ENCODE measurements around the gene SLC1A6.
"Not testable (repeated sequence)": the region's sequence is repeated elsewhere in the genome, so short reads cannot be mapped to it uniquely, and the experiment has no call there.

The SLC1A6 gene

GRCh38 chr19:14979476-14980255, at the start of gene SLC1A6:
TSS of gene SLC1A6 (minus strand) at chr19:14979864. CDS start at chr19:14972910, 6,954 bp downstream.
- no peak for DNase-seq

- no peak for DNase-seq
Measured at GRCh38 chr19:15028490-15028889, 48.8 kb upstream of the SLC1A6 start.

GRCh38 chr19:15025217-15025616, 45.6 kb upstream of the SLC1A6 start:
- DNase-seq, result no peak

- no peak for DNase-seq
Measured at GRCh38 chr19:15022752-15023151, 43.1 kb upstream of the SLC1A6 start.

GRCh38 chr19:15021286-15022007, 41.8 kb upstream of the SLC1A6 start:
- no peak for DNase-seq

DNA sequence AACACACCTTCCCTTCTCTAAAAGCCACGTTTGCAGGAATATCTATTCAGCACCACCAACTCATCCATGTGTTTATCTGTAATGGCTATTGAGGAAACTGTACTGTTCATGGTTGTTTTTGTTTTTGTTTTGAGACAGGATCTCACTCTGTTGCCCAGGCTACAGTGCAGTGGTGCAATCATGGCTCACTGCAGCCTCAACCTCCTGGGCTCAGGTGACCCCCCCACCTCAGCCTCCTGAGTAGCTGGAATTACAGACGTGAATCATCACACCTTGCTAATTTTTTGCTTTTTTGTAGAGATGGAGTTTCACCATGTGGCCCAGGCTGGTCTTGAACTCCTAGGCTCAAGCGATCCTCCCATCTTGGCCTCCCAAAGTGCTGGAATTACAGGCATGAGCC, 39.2 kb upstream of the SLC1A6 start:
- not testable (repeated sequence) for DNase-seq

- DNase-seq, result no peak
Measured at GRCh38 chr19:15015946-15016542, 36.4 kb upstream of the SLC1A6 start.

DNA sequence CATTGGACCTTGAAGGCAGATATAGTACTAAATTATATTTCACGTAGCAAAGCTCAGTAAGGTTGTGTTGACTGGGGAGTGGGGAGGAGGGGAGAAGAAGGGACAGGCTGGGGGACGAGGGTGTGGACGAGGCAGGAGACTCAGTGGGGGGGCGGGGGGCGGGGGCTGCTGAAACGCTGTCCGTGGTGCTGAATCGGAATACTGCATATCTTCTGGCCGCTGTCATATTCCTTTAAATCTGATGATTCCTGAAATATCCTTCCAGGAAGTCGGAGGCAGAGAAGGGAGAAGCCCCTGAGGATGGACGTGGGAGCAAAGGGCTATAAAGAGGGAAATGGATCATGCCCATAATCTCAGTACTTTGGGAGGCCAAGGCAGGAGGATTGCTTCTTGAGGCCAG, 34.9 kb upstream of the SLC1A6 start:
- DNase-seq, result no peak

- no peak for DNase-seq
Measured at GRCh38 chr19:15010501-15011300, 31.0 kb upstream of the SLC1A6 start.

DNA sequence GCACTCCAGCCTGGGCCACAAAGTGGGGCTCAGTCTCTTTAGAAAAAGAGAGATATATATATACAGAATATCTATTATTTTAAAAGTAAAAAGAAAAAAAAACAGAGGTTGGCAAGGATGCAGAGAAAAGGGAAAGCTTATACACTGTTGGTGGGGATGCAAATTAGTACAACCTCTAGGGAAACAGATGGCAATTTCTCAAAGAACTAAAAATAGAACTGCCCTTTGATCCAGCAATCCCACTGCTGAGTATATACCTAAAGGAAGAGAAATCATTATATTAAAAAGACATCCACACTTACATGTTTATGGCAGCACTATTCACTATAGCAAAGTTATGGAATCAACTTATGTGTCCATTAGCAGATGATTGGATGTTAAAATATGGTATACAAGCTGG, 28.6 kb upstream of the SLC1A6 start:
- no peak for DNase-seq

DNA sequence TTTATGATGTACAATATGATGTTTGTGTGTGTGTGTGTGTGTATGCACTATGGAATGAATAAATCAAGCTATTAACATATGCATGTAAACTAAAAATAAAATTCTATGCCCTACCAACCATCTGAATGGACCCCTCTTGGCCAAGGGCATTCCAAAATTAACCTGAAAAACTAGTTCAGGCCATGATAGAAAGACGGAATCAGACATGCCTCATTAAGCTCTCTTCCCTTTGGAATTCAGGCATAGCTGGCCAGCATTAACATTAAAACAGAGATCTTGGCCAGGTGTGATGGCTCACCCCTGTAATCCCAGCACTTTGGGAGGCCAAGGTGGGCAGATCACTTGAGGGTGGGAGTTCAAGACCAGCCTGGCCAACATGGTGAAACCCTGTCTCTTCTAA, 18.3 kb upstream of the SLC1A6 start:
- DNase-seq, result no peak

- no peak for DNase-seq
Measured at GRCh38 chr19:14992780-14993179, 13.1 kb upstream of the SLC1A6 start.

DNA sequence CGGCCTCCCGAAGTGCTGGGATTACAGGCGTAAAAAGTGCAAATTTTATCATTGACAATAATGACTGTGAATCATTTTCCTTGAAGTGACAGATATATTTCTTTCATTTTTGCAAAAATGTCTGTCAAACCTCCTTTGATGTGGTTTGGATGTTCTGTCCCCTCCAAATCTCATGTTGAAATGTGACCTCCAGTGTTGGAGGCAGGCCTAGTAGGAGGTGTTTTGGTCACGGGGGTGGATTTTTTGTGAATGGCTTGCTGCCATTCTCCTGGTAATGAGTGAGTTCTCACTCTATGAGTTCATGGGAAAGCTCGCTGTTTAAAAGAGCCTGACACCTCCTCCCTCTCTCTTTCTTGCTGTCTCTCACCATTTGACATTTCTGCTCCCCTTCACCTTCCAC, 5.5 kb upstream of the SLC1A6 start:
- DNase-seq, result no peak

GRCh38 chr19:14978161-14978776, 1.4 kb downstream of the SLC1A6 start:
- no peak for DNase-seq

DNA sequence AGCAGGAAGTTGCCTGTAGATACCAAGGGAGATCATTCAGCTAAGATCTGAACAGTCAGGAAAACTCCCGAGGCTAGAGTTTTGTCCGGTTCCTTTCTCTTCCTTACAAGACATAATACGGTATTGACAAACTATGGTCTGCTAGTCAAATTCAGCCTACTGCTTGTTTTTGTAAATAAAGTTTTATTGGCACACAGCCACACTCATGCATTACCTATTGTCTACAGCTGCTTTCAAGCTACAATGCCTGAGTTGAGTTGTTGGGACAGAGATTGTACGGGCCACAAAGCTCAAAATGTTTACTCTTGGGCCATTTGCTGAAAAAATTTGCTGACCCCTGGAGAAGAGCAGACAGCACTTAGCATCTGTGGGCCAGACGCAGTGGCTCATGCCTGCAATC, 2.5 kb downstream of the SLC1A6 start:
- no peak for DNase-seq

GRCh38 chr19:14974488-14974887, 5.2 kb downstream of the SLC1A6 start:
- no peak for DNase-seq

GRCh38 chr19:14972676-14973075, 7.0 kb downstream of the SLC1A6 start:
- no peak for DNase-seq

GRCh38 chr19:14971474-14971873, 8.2 kb downstream of the SLC1A6 start:
- no peak for DNase-seq

GRCh38 chr19:14968247-14968646, 11.4 kb downstream of the SLC1A6 start:
- no peak for DNase-seq

DNA sequence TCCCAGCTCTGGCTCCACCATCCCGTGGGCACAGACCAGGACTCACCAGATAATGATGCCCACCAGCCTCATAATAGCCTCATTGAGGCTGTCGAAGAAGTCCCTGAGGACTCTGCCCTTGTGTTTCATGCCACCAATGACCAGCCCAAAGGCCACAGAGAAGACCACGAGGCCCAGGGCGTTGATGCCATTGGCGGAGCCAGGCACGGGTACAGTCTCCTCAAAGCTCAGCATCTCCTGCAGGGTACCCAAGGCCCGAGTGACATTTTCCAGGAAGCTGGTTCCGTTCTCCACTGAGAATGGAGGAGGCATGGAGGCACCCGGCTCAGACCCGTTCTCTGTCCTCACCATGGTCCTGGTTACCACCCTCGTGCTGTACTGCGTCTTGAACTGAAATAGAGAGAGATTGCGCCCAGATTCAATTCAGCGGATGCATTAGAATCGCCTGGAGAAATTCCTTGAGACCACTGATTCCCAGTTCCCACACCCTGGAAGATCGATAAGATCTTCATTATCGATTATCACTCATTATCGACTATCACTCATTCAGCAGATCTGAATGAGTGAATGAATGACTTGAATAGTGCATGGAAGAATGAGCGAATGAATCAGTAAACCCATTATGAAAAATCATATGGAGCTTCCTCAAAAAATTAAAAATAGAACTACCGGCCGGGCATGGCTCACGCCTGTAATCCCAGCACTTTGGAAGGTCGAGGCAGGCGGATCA, 17.5 kb downstream of the SLC1A6 start:
- no peak for DNase-seq

DNA sequence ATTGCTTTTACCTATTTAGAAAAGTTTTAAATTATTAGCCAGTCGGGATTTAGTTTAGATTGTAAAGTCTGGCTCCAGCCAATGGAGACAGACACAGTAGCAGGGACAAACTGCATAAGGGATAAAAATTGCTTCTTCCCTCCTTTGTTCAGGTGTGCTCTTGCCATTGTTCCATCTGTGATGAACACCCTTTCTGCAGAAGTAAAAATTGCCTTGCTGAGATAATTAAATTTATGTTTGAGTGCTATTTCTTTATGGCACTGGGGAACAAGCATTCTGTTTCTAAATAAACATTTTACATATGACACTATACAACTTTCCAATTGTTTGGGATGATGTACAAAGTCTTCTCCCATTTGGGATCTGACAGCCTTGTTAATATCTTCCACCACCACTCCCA, 20.4 kb downstream of the SLC1A6 start:
- no peak for DNase-seq

DNA sequence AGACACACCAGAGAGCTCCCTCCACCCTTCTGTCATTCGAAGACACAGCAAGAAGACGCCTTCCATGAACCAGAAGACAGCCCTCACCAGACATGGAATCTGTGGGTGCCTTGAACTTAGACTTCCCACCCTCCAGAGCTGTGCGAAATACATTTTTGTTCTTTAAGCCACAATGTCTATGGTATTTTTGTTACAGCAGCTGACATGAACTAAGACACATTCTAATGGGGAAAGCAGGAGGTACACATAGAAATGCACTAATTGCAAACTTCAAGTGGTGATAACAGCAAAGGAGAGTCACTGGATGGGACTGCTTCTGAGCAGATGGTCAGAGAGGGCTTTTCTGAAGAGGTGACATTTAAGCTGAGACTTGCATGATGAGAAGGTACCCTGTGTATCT, 22.2 kb downstream of the SLC1A6 start:
- no peak for DNase-seq
